Ishikawa (cell line): ENCODE data around the gene CPNE4.

Experiments
- CEBPB ChIP-seq: IDR thresholded peaks from 2 replicates; pipeline ENCODE4 v1.6.1; 2012
- CREB1 ChIP-seq: IDR thresholded peaks from 2 replicates; pipeline ENCODE4 v1.6.1; 2012; ENCODE audit warnings: low read depth
- EGR1 ChIP-seq: IDR thresholded peaks from 2 replicates; pipeline ENCODE4 v1.6.1; 2012
- EP300 ChIP-seq: IDR thresholded peaks from 2 replicates; pipeline ENCODE4 v1.6.1; 2012; ENCODE audit warnings: borderline replicate concordance
- FOXM1 ChIP-seq: IDR thresholded peaks from 2 replicates; pipeline ENCODE4 v1.6.1; 2012; ENCODE audit warnings: low read depth, borderline replicate concordance
- NFIC ChIP-seq: IDR thresholded peaks from 2 replicates; pipeline ENCODE4 v1.6.1; 2012
- RAD21 ChIP-seq: IDR thresholded peaks from 2 replicates; pipeline ENCODE4 v1.6.1; 2012; ENCODE audit warnings: low read depth
- TAF1 ChIP-seq: IDR thresholded peaks from 2 replicates; pipeline ENCODE4 v1.6.1; 2012; ENCODE audit warnings: low read depth, mild to moderate bottlenecking
- TCF12 ChIP-seq: IDR thresholded peaks from 2 replicates; pipeline ENCODE4 v1.6.1; 2012; ENCODE audit warnings: low read depth
- TEAD4 ChIP-seq: IDR thresholded peaks from 2 replicates; pipeline ENCODE4 v1.6.1; 2012
- YY1 ChIP-seq: IDR thresholded peaks from 2 replicates; pipeline ENCODE4 v1.6.1; 2012; ENCODE audit warnings: low read depth
- ZBTB7A ChIP-seq: IDR thresholded peaks from 2 replicates; pipeline ENCODE4 v1.6.1; 2012; ENCODE audit warnings: low read depth
- TF ChIP-seq, protein P1 (sequence below): IDR thresholded peaks from 2 replicates; pipeline ENCODE4 v1.6.1; 2012; ENCODE audit warnings: low read depth, mild to moderate bottlenecking
- TF ChIP-seq, protein P2 (sequence below): IDR thresholded peaks from 2 replicates; pipeline ENCODE4 v1.6.1; 2012
- TF ChIP-seq, protein P3 (sequence below): IDR thresholded peaks from 2 replicates; pipeline ENCODE4 v1.6.1; 2012

The CPNE4 gene

DNA sequence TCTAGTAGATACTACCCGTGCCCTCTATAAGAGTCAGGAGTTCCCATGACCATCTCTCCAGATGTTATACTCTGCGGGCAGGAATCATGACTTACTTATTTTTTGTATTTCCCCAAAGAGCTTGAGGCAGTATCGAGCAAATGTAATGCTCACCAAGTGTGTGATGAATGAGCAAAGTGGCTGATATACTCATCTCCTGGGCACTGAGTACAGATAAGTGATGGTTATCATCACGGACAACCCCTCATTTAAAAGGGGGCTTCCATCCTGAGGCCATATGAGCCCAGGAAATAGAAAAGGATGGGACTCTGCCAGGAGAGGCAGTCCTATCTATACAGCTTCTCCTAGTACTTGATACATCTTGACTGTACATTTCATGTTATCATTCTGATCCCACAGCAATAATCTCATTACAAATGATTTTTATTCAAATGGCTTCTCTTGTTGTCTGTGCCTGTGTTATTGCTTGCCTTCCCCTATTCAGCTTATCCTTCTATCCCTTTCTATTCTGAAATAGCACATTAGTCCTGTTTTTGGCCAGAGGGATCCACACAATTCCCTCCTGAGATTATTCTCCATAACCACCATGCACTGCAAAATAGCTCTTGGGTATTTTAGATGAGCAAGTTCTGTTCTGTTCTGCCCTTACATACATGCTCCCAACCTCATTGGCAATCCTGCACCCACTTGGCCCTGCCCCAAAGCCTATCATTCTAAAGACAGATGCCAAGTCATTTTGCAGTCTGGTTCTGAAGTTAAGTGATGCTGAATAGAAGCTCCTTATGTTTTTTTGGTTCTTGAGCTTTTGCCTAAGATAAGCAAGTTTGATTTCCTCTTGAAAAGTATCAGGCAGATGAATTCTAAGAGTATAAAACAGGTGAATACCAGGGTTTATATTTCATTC, 484.0 kb downstream of the CPNE4 start:
- TF ChIP-seq NFIC, result no peak
- TF ChIP-seq, protein P1, sequence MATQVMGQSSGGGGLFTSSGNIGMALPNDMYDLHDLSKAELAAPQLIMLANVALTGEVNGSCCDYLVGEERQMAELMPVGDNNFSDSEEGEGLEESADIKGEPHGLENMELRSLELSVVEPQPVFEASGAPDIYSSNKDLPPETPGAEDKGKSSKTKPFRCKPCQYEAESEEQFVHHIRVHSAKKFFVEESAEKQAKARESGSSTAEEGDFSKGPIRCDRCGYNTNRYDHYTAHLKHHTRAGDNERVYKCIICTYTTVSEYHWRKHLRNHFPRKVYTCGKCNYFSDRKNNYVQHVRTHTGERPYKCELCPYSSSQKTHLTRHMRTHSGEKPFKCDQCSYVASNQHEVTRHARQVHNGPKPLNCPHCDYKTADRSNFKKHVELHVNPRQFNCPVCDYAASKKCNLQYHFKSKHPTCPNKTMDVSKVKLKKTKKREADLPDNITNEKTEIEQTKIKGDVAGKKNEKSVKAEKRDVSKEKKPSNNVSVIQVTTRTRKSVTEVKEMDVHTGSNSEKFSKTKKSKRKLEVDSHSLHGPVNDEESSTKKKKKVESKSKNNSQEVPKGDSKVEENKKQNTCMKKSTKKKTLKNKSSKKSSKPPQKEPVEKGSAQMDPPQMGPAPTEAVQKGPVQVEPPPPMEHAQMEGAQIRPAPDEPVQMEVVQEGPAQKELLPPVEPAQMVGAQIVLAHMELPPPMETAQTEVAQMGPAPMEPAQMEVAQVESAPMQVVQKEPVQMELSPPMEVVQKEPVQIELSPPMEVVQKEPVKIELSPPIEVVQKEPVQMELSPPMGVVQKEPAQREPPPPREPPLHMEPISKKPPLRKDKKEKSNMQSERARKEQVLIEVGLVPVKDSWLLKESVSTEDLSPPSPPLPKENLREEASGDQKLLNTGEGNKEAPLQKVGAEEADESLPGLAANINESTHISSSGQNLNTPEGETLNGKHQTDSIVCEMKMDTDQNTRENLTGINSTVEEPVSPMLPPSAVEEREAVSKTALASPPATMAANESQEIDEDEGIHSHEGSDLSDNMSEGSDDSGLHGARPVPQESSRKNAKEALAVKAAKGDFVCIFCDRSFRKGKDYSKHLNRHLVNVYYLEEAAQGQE, result no peak
- no peak for TF ChIP-seq ZBTB7A
- TF ChIP-seq TAF1, result no peak
- TF ChIP-seq CEBPB, result no peak
- no peak for TF ChIP-seq EGR1
- TF ChIP-seq RAD21, result no peak
- no peak for TF ChIP-seq TCF12
- TF ChIP-seq CREB1, result no peak
- TF ChIP-seq EP300, result no peak
- no peak for TF ChIP-seq YY1
- TF ChIP-seq, protein P2, sequence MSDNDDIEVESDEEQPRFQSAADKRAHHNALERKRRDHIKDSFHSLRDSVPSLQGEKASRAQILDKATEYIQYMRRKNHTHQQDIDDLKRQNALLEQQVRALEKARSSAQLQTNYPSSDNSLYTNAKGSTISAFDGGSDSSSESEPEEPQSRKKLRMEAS, result no peak
- TF ChIP-seq FOXM1, result no peak
- no peak for TF ChIP-seq TEAD4
- TF ChIP-seq, protein P3, sequence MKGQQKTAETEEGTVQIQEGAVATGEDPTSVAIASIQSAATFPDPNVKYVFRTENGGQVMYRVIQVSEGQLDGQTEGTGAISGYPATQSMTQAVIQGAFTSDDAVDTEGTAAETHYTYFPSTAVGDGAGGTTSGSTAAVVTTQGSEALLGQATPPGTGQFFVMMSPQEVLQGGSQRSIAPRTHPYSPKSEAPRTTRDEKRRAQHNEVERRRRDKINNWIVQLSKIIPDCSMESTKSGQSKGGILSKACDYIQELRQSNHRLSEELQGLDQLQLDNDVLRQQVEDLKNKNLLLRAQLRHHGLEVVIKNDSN, result no peak

- TF ChIP-seq TEAD4, result no peak
- peak; percentile 42; the same call in 1 of the 2 replicates for TF ChIP-seq RAD21
These were observed 485.5 kb downstream of the CPNE4 start for GRCh38 chr3:131549340-131549739.

DNA sequence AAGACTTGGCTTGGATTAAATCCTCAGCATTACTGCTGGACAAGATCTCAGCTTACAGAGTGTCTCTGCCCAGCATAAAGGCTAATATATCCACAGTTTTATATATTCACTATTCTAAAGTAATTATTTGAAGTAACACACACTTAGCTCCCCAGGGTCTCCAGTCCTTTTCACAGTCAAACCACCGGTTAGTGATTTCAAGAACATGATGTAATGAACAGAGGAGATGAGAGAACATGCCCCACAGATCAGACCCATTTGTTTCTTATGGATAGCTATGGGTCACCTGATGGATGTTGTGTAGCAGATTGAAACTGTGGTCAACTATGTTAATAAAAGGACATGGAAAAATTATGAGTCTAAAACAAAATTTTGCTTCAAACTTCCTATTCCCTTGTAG, 487.2 kb downstream of the CPNE4 start:
- no peak for TF ChIP-seq TEAD4
- TF ChIP-seq CEBPB, result no peak
- TF ChIP-seq TCF12, result no peak
- TF ChIP-seq, protein P2, result no peak
- TF ChIP-seq, protein P3, result no peak
- TF ChIP-seq CREB1, result no peak

DNA sequence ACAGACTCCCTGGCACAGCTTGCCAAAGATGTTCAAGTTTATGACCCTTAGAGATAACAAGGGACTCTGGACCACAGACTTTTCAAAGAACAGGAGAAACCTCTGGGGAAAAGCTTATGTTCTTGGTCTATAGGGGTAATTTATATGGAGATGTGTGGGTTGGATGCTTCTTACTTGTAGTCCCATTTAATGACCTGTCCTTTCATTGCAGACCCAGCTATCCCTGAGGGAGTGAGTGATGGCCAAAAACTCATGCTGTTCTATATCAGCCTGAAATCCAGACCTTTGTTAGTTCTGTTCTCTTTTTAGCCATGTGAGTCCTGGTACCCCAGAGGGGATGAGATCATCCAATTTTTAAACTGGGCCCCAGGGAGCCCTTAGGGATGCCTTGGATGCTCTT, 488.4 kb downstream of the CPNE4 start:
- TF ChIP-seq FOXM1, result no peak
- no peak for TF ChIP-seq EP300
- no peak for TF ChIP-seq CEBPB
- no peak for TF ChIP-seq TAF1

DNA sequence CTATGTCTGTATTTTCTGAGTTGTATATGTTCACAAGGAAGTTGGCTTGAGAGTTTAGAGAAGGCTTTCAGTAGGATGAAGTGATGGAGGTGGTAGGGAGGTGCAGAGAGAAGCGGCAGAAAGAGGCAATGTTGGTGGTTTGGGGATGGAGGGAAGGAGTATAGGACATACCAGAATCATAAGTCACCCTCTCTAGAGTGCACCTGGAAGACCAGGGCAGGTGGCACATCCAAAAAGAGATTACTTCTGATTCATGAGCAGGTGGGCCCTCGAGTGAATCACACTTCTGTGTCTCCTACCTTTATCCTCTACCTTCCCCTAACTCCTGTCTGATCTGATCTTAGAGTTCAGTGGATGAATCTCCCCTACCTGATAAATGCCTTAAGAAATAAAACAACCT, 490.3 kb downstream of the CPNE4 start:
- TF ChIP-seq ZBTB7A (no peak), TCF12 (no peak), NFIC (no peak)

- TF ChIP-seq, protein P3, result no peak
- TF ChIP-seq NFIC, result peak; percentile 21; the same call in 1 of the 2 replicates
- no peak for TF ChIP-seq CREB1
- no peak for TF ChIP-seq FOXM1
- TF ChIP-seq ZBTB7A, result no peak
- no peak for TF ChIP-seq YY1
- TF ChIP-seq, protein P1, result no peak
- TF ChIP-seq TAF1, result no peak
- TF ChIP-seq CEBPB, result no peak
- 0 out of 2 replicates have a peak, but pooled peaks have one; percentile 11 for TF ChIP-seq TEAD4
- TF ChIP-seq EGR1, result no peak
- TF ChIP-seq EP300, result no peak
- TF ChIP-seq, protein P2, result 0 out of 2 replicates have a peak, but pooled peaks have one; percentile 34
These were observed 491.1 kb downstream of the CPNE4 start for GRCh38 chr3:131543714-131544113.
